IgD-negative memory B cell (primary cell): Measurements from ENCODE around the gene BIRC5. TPM values are rescaled to one million over a fixed set of nuclear protein-coding genes. Genes with fewer than 3 reads are reported as not detected.
A peak's percentile ranks its signal among the peaks of the same experiment; 100 is the strongest.

Experiments
- H3K27ac Mint-ChIP-seq, 3 donors: one replicate each; pipeline ENCODE4 v1.8.0; 2020 to 2022; ENCODE audit warnings: mild to moderate bottlenecking in 3 of 3, mixed read lengths in 3 of 3, moderate library complexity in 1 of 3
- H3K27me3 Mint-ChIP-seq: one replicate; pipeline ENCODE4 v1.8.0; 2021; ENCODE audit warnings: mixed read lengths
- H3K36me3 Mint-ChIP-seq: one replicate; pipeline ENCODE4 v1.8.0; 2020; ENCODE audit warnings: mild to moderate bottlenecking, mixed read lengths
- H3K4me1 Mint-ChIP-seq, 3 donors: one replicate each; pipeline ENCODE4 v1.8.0; 2020 to 2022; ENCODE audit warnings: mixed read lengths in 3 of 3, mild to moderate bottlenecking in 1 of 3
- H3K4me3 Mint-ChIP-seq, 4 donors: one replicate each; pipeline ENCODE4 v1.8.0; 2020 to 2022; ENCODE audit warnings: mild to moderate bottlenecking in 4 of 4, mixed read lengths in 4 of 4, moderate library complexity in 3 of 4
- H3K9me3 Mint-ChIP-seq, 3 donors: one replicate each; pipeline ENCODE4 v1.8.0; 2020 to 2021; ENCODE audit warnings: mixed read lengths in 3 of 3, mild to moderate bottlenecking in 1 of 3
- polyA plus RNA-seq: library from polyadenylated mRNA; unstranded; fragments of 300-500 nt; fragmentation: Illumina TruSeq; gene quantifications from one replicate; pipeline ENCODE4 v1.2.3, GENCODE V29; 2021

The BIRC5 gene
- polyA plus RNA-seq, 1 donor from 2014 or later: 0.25 TPM

DNA sequence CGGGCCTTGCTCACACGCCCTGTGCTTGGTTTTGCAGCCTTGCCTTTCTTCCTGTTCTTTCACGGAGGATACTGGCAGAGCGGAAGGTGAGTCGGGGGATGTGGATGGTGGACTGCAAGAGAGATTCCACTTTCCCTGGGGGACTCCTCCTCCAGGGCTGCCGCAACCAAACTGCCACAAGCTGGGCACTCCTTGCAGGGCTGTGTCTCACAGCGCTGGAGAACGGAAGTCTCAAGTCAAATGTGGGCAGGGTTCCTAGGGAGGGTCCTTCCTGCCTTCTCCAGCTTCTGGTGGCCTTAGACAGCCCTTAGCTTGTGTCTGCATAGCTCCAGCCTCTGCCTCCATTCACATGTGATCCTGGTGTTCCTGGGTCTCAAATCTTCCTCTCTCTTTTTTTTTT lies 11.4 kb upstream of the BIRC5 start:
- H3K9me3 Mint-ChIP-seq: no peaks in the 10 kb centered on the region
- H3K4me3 Mint-ChIP-seq: no peak overlapping the region
- H3K27ac Mint-ChIP-seq: no peak overlapping the region
- peaks cover 7% of the 10 kb centered on the region for H3K36me3 Mint-ChIP-seq
- peaks cover 6 to 9% (median 6%) of the 10 kb centered on the region in 3 donors for H3K4me1 Mint-ChIP-seq
- H3K27me3 Mint-ChIP-seq: no peaks in the 10 kb centered on the region

- Mint-ChIP-seq H3K27ac (peak overlapping the region in 1 of 3 donors; percentile 53), H3K36me3 (peaks cover 5% of the 10 kb centered on the region), H3K27me3 (no peaks in the 10 kb centered on the region), H3K4me3 (no peak overlapping the region), H3K4me1 (peaks cover 0 to 3% (median 0%) of the 10 kb centered on the region in 3 donors), H3K9me3 (no peaks in the 10 kb centered on the region)
Measured at GRCh38 chr17:78204387-78205123, 9.5 kb upstream of the BIRC5 start.

GRCh38 chr17:78205124-78205775 lies 8.8 kb upstream of the BIRC5 start:
- H3K4me1 Mint-ChIP-seq: peaks cover 0 to 3% (median 0%) of the 10 kb centered on the region in 3 donors
- no peaks in the 10 kb centered on the region for H3K27me3 Mint-ChIP-seq
- no peak overlapping the region for H3K27ac Mint-ChIP-seq
- no peaks in the 10 kb centered on the region for H3K9me3 Mint-ChIP-seq
- H3K4me3 Mint-ChIP-seq: no peak overlapping the region
- peaks cover 5% of the 10 kb centered on the region for H3K36me3 Mint-ChIP-seq

GRCh38 chr17:78206298-78206697 lies 7.8 kb upstream of the BIRC5 start:
- no peaks in the 10 kb centered on the region for H3K27me3 Mint-ChIP-seq
- no peaks in the 10 kb centered on the region for H3K9me3 Mint-ChIP-seq
- H3K27ac Mint-ChIP-seq: peak overlapping the region in 1 of 3 donors; percentile 86
- H3K36me3 Mint-ChIP-seq: peaks cover 5% of the 10 kb centered on the region
- peaks cover 0 to 3% (median 0%) of the 10 kb centered on the region in 3 donors for H3K4me1 Mint-ChIP-seq
- H3K4me3 Mint-ChIP-seq: no peak overlapping the region

GRCh38 chr17:78208486-78208885 lies 5.6 kb upstream of the BIRC5 start:
- no peak overlapping the region for H3K27ac Mint-ChIP-seq
- no peaks in the 10 kb centered on the region for H3K27me3 Mint-ChIP-seq
- no peaks in the 10 kb centered on the region for H3K9me3 Mint-ChIP-seq
- peaks cover 5% of the 10 kb centered on the region for H3K36me3 Mint-ChIP-seq
- H3K4me3 Mint-ChIP-seq: no peak overlapping the region
- H3K4me1 Mint-ChIP-seq: peaks cover 0 to 3% (median 0%) of the 10 kb centered on the region in 3 donors

DNA sequence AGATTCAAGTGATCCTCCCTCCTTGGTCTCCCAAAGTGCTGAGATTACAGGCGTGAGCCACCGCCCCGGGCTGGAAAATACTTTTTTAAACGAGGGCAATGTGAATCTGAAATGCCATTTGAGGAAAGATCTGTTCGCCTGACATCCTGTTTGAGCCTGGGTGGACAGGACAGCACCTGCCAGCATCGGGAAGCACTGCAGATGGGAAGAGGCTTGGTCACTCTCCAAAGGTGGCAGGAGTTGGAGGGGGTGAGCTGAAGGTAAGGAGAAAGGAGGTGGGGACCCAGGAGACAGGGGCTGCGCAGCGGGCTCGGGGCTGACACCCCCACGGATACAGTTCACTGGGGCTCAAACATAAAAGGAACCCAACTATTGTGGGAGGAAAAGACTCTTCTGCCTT lies 3.9 kb upstream of the BIRC5 start:
- H3K36me3 Mint-ChIP-seq: peaks cover 2% of the 10 kb centered on the region
- H3K9me3 Mint-ChIP-seq: no peaks in the 10 kb centered on the region
- no peak overlapping the region for H3K4me3 Mint-ChIP-seq
- no peaks in the 10 kb centered on the region for H3K27me3 Mint-ChIP-seq
- H3K27ac Mint-ChIP-seq: no peak overlapping the region
- peaks cover 0 to 6% (median 5%) of the 10 kb centered on the region in 3 donors for H3K4me1 Mint-ChIP-seq

DNA sequence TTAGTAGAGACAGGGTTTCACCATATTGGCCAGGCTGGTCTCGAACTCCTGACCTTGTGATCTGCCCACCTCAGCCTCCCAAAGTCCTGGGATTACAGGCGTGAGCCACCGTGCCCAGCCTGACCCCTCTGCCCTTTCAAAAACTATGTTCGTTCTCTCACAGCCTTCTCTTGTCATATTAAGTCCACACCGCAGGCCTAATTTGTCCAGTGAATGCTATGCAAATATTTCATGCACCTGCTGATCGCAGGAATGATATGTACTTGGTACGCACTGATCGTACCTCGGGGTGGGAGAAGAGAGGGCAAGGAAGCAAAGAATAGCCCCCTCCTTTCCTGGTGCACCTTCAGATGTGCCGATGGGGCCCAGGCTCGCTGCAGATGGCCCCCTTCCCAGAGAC lies 3.0 kb upstream of the BIRC5 start:
- Mint-ChIP-seq H3K4me1 (peaks cover 0 to 6% (median 5%) of the 10 kb centered on the region in 3 donors), H3K27ac (no peak overlapping the region), H3K36me3 (peaks cover 2% of the 10 kb centered on the region), H3K27me3 (no peaks in the 10 kb centered on the region), H3K4me3 (peak overlapping the region in 1 of 4 donors; percentile 45), H3K9me3 (no peaks in the 10 kb centered on the region)

- Mint-ChIP-seq H3K9me3 (no peaks in the 10 kb centered on the region), H3K4me3 (peak overlapping the region in 3 of 4 donors; percentile 75 to 84 (median 79)), H3K36me3 (peaks cover 2% of the 10 kb centered on the region), H3K4me1 (peaks cover 0 to 5% (median 3%) of the 10 kb centered on the region in 3 donors), H3K27me3 (no peaks in the 10 kb centered on the region), H3K27ac (no peak overlapping the region)
Measured at GRCh38 chr17:78214706-78215061, 631 bp downstream of the BIRC5 start.

DNA sequence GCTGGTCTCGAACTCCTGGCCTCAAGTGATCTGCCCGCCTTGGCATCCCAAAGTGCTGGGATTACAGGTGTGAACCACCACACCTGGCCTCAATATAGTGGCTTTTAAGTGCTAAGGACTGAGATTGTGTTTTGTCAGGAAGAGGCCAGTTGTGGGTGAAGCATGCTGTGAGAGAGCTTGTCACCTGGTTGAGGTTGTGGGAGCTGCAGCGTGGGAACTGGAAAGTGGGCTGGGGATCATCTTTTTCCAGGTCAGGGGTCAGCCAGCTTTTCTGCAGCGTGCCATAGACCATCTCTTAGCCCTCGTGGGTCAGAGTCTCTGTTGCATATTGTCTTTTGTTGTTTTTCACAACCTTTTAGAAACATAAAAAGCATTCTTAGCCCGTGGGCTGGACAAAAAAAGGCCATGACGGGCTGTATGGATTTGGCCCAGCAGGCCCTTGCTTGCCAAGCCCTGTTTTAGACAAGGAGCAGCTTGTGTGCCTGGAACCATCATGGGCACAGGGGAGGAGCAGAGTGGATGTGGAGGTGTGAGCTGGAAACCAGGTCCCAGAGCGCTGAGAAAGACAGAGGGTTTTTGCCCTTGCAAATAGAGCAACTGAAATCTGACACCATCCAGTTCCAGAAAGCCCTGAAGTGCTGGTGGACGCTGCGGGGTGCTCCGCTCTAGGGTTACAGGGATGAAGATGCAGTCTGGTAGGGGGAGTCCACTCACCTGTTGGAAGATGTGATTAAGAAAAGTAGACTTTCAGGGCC lies 5.5 kb downstream of the BIRC5 start:
- H3K4me1 Mint-ChIP-seq: peaks cover 0 to 3% (median 0%) of the 10 kb centered on the region in 3 donors
- H3K4me3 Mint-ChIP-seq: no peak overlapping the region
- no peaks in the 10 kb centered on the region for H3K9me3 Mint-ChIP-seq
- peak overlapping the region in 1 of 3 donors; percentile 18 for H3K27ac Mint-ChIP-seq
- no peaks in the 10 kb centered on the region for H3K27me3 Mint-ChIP-seq
- H3K36me3 Mint-ChIP-seq: peaks cover 3% of the 10 kb centered on the region

- H3K27ac Mint-ChIP-seq: no peak overlapping the region
- peaks cover 0 to 3% (median 0%) of the 10 kb centered on the region in 3 donors for H3K4me1 Mint-ChIP-seq
- H3K27me3 Mint-ChIP-seq: peaks cover 13% of the 10 kb centered on the region
- no peaks in the 10 kb centered on the region for H3K9me3 Mint-ChIP-seq
- peaks cover 3% of the 10 kb centered on the region for H3K36me3 Mint-ChIP-seq
- H3K4me3 Mint-ChIP-seq: no peak overlapping the region
Measured at GRCh38 chr17:78223061-78223460, 9.0 kb downstream of the BIRC5 start.

- no peaks in the 10 kb centered on the region for H3K9me3 Mint-ChIP-seq
- H3K27ac Mint-ChIP-seq: no peak overlapping the region
- H3K27me3 Mint-ChIP-seq: peaks cover 13% of the 10 kb centered on the region
- H3K4me3 Mint-ChIP-seq: no peak overlapping the region
- H3K4me1 Mint-ChIP-seq: peaks cover 0 to 3% (median 0%) of the 10 kb centered on the region in 3 donors
- H3K36me3 Mint-ChIP-seq: peaks cover 3% of the 10 kb centered on the region
Measured at GRCh38 chr17:78223765-78224164, 9.7 kb downstream of the BIRC5 start.

- Mint-ChIP-seq H3K4me1 (peaks cover 0 to 3% (median 0%) of the 10 kb centered on the region in 3 donors), H3K4me3 (no peak overlapping the region), H3K36me3 (peaks cover 1% of the 10 kb centered on the region), H3K27ac (no peak overlapping the region), H3K27me3 (peaks cover 13% of the 10 kb centered on the region), H3K9me3 (no peaks in the 10 kb centered on the region)
Measured at GRCh38 chr17:78224231-78225087, 10.4 kb downstream of the BIRC5 start.

GRCh38 chr17:78225088-78225865 lies 11.2 kb downstream of the BIRC5 start:
- no peak overlapping the region for H3K4me3 Mint-ChIP-seq
- H3K27ac Mint-ChIP-seq: peak overlapping the region in 1 of 3 donors; percentile 32
- peaks cover 18% of the 10 kb centered on the region for H3K27me3 Mint-ChIP-seq
- peaks cover 0 to 3% (median 0%) of the 10 kb centered on the region in 3 donors for H3K4me1 Mint-ChIP-seq
- peaks cover 1% of the 10 kb centered on the region for H3K36me3 Mint-ChIP-seq
- no peaks in the 10 kb centered on the region for H3K9me3 Mint-ChIP-seq
